Measurements from ENCODE around the gene DERL2.

DNA sequence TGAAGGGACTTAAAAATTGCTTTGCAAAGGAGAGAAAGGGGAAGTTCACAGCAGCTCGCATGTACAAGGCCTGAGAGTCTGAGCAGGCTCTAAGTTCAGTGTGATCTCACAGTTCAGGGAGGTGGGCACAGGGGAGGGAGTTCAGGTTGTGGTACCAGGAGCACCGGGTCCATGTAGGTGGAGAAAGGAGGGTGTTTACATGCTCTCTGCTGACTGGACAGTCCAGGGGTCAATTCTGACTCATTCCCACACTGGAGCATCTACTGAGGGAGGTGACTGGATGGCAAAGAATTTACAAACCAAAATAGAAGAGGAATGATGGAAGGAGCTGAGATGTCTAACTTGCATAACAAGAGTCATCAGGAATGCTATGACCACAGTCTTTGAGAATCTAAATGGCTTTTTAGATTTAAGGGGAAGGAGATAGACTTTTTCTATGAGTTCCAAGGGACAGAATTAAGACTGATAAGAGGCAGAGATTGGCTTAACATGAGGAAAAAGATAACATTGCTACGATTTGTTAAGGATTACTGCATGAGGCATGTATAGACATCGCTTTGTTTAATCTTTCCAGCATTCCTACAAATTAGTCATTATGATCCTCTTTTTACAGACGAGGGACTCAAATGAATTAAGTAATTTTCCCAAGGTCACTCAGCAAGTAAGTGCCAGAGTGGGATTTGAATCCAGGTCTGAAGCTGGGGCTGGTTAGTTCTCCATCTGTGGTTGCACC lies 30.2 kb upstream of the DERL2 start:
- TF ChIP-seq, protein P1, sequence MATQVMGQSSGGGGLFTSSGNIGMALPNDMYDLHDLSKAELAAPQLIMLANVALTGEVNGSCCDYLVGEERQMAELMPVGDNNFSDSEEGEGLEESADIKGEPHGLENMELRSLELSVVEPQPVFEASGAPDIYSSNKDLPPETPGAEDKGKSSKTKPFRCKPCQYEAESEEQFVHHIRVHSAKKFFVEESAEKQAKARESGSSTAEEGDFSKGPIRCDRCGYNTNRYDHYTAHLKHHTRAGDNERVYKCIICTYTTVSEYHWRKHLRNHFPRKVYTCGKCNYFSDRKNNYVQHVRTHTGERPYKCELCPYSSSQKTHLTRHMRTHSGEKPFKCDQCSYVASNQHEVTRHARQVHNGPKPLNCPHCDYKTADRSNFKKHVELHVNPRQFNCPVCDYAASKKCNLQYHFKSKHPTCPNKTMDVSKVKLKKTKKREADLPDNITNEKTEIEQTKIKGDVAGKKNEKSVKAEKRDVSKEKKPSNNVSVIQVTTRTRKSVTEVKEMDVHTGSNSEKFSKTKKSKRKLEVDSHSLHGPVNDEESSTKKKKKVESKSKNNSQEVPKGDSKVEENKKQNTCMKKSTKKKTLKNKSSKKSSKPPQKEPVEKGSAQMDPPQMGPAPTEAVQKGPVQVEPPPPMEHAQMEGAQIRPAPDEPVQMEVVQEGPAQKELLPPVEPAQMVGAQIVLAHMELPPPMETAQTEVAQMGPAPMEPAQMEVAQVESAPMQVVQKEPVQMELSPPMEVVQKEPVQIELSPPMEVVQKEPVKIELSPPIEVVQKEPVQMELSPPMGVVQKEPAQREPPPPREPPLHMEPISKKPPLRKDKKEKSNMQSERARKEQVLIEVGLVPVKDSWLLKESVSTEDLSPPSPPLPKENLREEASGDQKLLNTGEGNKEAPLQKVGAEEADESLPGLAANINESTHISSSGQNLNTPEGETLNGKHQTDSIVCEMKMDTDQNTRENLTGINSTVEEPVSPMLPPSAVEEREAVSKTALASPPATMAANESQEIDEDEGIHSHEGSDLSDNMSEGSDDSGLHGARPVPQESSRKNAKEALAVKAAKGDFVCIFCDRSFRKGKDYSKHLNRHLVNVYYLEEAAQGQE (IDR thresholded peaks at IDR 0.05; ENCODE audit: insufficient read depth in 1 of 2, low read depth in 2 of 2, low read length in 2 of 2): no peak
- TF ChIP-seq POLR2AphosphoS5 (IDR thresholded peaks at IDR 0.05; ENCODE audit: low read depth, low read length) (no peak), TAF1 (IDR thresholded peaks at IDR 0.05; ENCODE audit: borderline replicate concordance, insufficient read depth, low read length) (no peak), FOXP2 (optimal IDR thresholded peaks at IDR 0.05; ENCODE audit: borderline replicate concordance, extremely low read depth, extremely low read length, insufficient read depth) (no peak), SIN3A (IDR thresholded peaks at IDR 0.05; ENCODE audit: borderline replicate concordance, insufficient read depth, low read length) (no peak)
